HG03045 (cell line): Measurements from ENCODE around the gene NPW.
"Not testable (repeated sequence)": the region's sequence is repeated elsewhere in the genome, so short reads cannot be mapped to it uniquely, and the experiment has no call there.

ENCODE experiments used
- ATAC-seq: cut with Tn5 transposase; IDR thresholded peaks from one replicate; pipeline ENCODE4 v1.9.1; 2021; ENCODE audit warnings: mild to moderate bottlenecking, moderate library complexity; ENCODE audit not compliant: unreplicated experiment

Gene NPW

GRCh38 chr16:2001456-2002355 is 17.9 kb upstream of the NPW start:
- no peak for ATAC-seq

- no peak for ATAC-seq
Measured at GRCh38 chr16:2002406-2003230, 17.0 kb upstream of the NPW start.

DNA sequence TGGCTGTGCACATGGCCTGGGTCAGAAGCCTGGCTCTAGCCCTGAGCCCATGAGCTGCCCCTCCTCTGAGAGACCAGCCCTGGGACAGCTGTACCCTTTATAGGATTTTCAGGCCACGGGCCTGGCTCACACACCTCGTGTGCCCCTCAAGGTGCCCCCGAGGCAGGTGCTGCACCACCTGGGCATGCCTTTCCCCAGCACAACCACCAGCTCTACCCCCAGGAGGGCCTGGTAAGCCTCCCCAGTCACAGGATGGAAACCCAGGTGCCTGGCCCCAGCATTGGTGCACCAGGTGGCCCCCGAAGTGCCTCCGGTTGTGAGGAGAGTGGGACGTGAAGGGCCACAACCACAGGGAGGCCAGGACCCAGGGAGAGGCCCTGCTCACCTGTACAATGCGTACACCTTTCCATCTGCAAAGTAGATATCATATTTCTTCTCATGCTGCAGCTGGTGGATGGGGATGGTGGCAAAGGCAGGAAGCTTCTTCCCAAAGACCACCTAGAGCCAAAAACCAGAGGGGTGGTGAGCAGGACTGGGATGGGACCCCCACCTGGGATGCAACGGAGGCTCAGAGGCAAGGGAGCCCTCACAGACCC is 16.3 kb upstream of the NPW start:
- ATAC-seq, result no peak

- ATAC-seq, result peak; percentile 61
Measured at GRCh38 chr16:2003827-2004641, 15.6 kb upstream of the NPW start.

DNA sequence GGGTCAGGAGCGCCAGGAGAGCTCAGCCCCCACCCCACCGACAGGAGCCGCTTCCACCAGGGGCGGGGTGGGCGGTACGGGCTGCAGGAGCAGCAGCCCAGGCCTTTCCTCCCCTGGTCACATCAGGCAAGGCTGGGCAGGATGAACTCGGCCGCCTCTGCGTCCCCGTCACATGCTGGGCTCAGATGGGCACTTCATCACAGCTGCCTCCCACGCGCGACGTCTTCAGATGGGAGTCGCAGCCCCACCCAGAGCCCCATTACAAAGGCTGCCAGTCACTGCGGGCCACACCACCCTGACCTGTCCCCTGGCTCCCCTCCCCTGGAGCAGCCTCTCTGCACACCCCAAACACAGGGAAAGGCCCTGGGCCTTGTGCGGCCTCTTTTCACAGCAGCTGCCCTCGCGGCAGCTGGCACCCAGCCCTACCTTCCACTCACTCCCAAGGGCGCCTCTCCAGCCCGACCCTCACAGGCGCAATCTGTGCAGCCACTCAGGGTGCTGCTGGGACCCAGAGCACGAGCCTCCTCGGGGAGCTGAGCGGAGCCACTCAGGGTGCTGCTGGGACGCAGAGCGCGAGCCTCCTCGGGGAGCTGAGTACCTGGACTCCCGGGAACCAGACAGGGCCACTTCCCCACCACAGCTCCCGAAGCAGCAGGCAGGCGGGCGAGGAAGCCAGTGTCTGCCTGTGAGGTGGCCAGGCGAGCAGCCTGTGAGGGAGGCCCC is 14.6 kb upstream of the NPW start:
- ATAC-seq, result no peak

DNA sequence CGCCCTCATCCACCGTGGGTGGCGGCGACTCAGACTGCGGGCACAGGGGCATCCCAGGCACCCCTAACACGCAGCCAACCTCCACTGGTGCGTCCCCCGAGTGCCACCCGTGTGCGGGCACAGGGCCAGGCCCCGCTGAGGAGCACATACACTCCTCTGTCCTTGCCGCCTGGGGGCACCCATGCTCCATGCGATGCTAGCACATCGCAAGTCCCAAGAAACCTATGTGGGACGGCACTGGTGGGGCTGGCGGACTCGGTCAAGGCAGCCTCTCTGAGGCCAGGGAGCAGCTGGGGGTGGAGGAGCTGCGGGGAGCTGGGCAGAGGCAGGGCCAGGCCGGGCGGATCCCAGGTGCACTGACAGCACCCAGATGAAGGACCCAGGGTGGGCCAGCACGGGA is 13.9 kb upstream of the NPW start:
- no peak for ATAC-seq

DNA sequence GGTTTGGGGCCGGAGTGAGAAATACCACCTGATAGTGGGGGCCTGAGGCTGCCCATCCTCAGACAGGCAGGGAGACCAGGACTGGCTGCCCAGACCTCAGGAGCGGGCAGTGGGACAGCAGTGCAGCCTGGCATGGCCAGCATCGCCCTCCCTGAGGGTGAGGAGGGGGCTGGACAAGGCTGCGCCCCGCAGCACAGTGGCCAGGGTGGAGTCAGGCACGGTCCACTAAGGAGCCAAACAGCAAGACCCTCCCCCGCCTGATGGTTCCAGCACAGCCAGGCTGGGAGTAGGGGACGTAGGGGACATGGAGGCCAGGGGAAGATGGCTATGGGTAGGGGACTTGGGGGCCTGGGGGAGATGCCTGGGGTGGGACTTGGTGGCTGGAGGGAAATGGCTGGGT is 13.3 kb upstream of the NPW start:
- ATAC-seq, result no peak

DNA sequence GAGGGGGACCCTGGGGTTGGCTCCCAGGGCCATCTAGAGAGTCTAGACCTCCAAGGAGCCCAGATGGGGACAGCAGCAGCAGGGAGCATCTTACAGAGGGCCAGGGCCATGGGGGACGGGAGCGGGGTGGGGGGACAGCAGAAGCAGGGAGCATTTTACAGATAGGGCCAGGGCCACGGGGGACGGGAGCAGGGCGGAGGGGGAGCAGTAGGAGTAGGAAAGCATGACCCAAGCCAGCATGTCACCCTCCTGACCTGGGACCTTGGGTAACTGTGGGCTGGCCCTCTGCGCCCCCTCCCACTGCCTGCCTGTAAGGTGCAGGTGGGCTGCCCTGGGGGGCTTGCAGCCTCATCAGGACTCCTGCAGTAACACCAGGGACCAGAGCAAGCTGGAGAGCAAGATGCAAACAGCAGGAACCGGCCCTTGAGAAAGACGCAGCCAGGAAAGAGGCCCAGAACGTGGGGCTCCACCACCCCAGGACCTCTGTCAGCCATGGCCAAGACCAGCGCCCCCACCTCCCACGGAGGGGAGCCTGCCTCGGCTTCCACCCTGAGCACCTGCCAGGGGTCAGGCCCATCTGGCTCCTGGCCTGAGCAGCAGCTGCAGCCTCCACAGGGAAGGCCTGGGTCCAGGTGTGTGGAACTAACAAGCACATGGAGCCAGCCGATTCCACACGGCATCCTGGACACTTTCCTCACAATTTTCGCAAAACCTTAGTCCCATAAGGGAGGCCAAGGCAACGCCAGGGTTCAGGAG is 12.3 kb upstream of the NPW start:
- no peak for ATAC-seq

DNA sequence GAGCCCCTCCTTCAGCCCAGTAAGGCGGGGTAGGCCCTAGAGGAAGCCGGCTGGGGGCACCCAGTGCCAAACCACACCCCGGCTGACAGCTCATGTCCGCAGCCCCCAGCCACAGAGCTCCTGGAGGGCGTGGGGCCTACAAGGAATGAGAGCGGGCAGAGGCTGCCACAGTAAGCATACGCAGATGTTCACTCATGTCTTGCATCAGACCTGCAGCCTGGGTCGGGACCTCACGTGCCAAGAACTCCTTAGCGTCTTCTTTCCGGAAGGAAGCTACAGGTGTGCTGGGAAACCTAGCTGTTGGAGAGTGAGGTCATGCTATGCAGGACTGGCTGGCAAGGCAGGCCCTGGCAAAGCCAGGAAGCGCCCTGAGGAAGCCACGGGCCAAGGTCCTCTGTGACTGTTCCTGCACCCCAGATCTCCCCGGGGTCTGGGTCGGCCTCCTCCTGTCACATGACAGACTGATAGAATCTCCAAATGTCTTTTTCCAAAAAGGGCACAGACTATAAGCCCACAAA is 11.5 kb upstream of the NPW start:
- ATAC-seq, result no peak

DNA sequence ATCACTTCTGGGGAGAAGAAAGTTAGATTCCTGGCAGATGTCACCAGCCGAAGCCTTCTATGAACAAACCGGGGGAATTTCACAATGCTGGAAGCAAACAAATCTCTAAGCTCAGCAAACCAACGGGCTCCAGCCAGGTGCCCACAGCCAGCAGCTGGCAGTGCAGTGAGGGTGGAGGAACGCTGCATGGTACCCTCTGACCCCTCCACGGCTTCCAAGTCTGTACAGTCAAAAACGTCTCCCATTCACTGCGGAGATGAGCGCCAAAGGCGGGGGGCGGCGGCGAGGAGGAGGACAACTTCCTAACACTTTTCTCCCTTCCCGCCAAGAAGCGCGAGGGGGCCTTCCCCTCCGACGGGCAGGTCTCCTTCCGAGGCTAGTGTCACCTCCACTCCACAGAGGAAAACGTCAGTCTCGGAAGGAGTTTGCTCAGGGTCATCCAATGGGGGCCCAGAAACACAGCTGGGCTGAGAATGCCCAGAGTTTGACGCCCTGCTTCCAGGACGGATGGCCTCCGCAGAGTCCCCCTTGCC is 10.9 kb upstream of the NPW start:
- ATAC-seq, result no peak

DNA sequence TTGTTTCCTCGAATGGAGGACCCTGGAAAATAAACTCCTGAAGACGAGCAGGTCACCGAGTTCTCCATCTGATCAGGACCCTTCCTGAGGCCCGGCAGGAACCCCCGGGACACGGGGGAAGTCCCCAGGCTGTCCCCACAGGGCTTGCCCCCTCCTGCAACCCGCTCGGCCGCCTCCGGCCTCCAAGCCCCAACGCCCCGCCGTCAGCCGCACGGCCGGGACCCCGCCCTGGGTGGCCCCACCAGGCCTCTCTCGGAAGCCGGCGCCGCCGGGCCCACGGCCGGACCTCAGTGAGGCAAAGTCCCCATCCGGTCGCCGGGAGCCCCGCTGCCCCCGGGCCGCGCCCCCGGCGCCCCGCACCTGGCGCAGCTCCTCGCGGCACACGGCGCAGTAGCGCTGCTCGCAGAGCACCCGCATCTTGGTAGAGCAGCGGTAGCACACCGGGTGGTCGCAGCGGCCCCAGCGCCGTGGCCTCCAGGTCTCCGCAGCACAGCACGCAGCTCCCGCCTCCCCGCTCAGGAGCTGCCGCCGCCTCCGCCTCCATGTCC is 10.3 kb upstream of the NPW start:
- ATAC-seq, result peak; percentile 33

GRCh38 chr16:2009791-2010510 is 9.6 kb upstream of the NPW start, which contains the start of gene ZNF598:
Gene ZNF598, minus strand, starts transcription at chr16:2009821.
- peak; percentile 81 for ATAC-seq

- ATAC-seq, result not testable (repeated sequence)
Measured at GRCh38 chr16:2011726-2012125, 7.9 kb upstream of the NPW start.

DNA sequence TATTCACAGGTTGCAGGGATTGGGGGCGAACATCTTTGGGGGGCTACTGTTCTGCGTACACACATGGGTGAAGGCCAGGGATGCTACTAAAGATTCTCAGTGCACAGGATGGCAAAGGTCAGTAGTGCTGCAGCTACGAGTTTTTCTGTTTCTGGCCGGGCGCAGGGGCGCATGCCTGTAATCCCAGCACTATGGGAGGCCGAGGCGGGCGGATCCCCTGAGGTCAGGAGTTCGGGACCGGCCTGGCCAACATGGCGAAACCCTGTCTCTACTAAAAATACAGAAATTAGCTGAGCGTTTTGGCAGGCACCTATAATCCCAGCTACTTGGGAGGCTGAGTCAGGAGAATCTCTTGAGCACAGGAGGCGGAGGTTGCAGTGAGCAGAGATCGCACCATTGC is 6.1 kb upstream of the NPW start:
- ATAC-seq, result no peak

- no peak for ATAC-seq
Measured at GRCh38 chr16:2015117-2015946, 4.3 kb upstream of the NPW start.

DNA sequence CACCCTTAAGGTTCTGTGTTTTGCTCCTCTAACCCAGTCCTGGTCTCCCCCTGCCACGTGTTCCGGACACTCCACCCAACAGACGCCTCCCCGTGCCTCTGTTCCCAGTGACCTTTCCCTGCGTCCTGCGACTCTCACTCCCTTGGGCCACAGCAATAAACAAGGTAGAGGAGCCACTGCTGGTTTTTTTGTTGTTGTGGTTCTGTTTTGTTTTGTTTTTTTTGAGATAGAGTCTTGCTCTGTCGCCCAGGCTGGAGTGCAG is 3.7 kb upstream of the NPW start:
- ATAC-seq, result no peak

GRCh38 chr16:2016407-2016922 is 3.1 kb upstream of the NPW start:
- ATAC-seq, result no peak
